C4-2B (cell line): ENCODE data around the gene MAP1LC3B2.

Experiments used
- CTCF ChIP-seq: fragments of 450-650 bp; conservative IDR thresholded peaks from 2 replicates; pipeline ENCODE4 v1.5.1; 2017; ENCODE audit warnings: mild to moderate bottlenecking
- ZFX ChIP-seq: fragments of 450-650 bp; IDR thresholded peaks from 2 replicates; pipeline ENCODE4 v1.6.1; 2017

GRCh38 chr12:116517431-116518045, 41.6 kb upstream of the MAP1LC3B2 start:
- TF ChIP-seq CTCF (no peak), ZFX (no peak)
